Activated naive CD8-positive, alpha-beta T cell treated with anti-CD3 and anti-CD28 coated beads for 36 hours (primary cell): ENCODE results near the gene ADAMTS2. TPM values are rescaled to one million over a fixed set of nuclear protein-coding genes. Genes with fewer than 3 reads are reported as not detected.

Source experiments
- DNase-seq: peaks from one replicate; pipeline ENCODE4 v3.0.0; 2021
- H3K27ac Mint-ChIP-seq: one replicate; pipeline ENCODE4 v1.8.0; 2022; ENCODE audit warnings: mild to moderate bottlenecking, moderate library complexity, mixed read lengths
- H3K27me3 Mint-ChIP-seq: one replicate; pipeline ENCODE4 v1.8.0; 2022; ENCODE audit warnings: mild to moderate bottlenecking, mixed read lengths
- H3K36me3 Mint-ChIP-seq: one replicate; pipeline ENCODE4 v1.8.0; 2021; ENCODE audit warnings: mild to moderate bottlenecking, mixed read lengths
- H3K4me1 Mint-ChIP-seq: one replicate; pipeline ENCODE4 v1.8.0; 2021; ENCODE audit warnings: mixed read lengths
- H3K4me3 Mint-ChIP-seq: one replicate; pipeline ENCODE4 v1.8.0; 2022; ENCODE audit warnings: mild to moderate bottlenecking, moderate library complexity, mixed read lengths
- H3K9me3 Mint-ChIP-seq: one replicate; pipeline ENCODE4 v1.8.0; 2022; ENCODE audit warnings: mixed read lengths
- total RNA-seq, 2 experiments: library from RNA; stranded (reverse); gene quantifications; one replicate each; pipeline ENCODE4 v1.2.3, GENCODE V29; 2021

ADAMTS2 gene
- total RNA-seq, 2 experiments from 2014 or later = not detected

GRCh38 chr5:179195561-179196404 lies 149.5 kb downstream of the ADAMTS2 start:
- Mint-ChIP-seq H3K4me1 (no peaks in the 10 kb centered on the region), H3K9me3 (no peaks in the 10 kb centered on the region), H3K27ac (no peak overlapping the region), H3K36me3 (no peaks in the 10 kb centered on the region), H3K27me3 (no peaks in the 10 kb centered on the region), H3K4me3 (no peak overlapping the region)
- no peak for DNase-seq

GRCh38 chr5:179194941-179195381 lies 150.3 kb downstream of the ADAMTS2 start:
- H3K4me3 Mint-ChIP-seq = no peak overlapping the region
- H3K27me3 Mint-ChIP-seq = no peaks in the 10 kb centered on the region
- no peak overlapping the region for H3K27ac Mint-ChIP-seq
- H3K9me3 Mint-ChIP-seq = no peaks in the 10 kb centered on the region
- no peaks in the 10 kb centered on the region for H3K36me3 Mint-ChIP-seq
- DNase-seq = no peak
- H3K4me1 Mint-ChIP-seq = no peaks in the 10 kb centered on the region

- H3K9me3 Mint-ChIP-seq = no peaks in the 10 kb centered on the region
- no peak for DNase-seq
- H3K4me1 Mint-ChIP-seq = no peaks in the 10 kb centered on the region
- H3K27ac Mint-ChIP-seq = no peak overlapping the region
- no peaks in the 10 kb centered on the region for H3K36me3 Mint-ChIP-seq
- no peaks in the 10 kb centered on the region for H3K27me3 Mint-ChIP-seq
- no peak overlapping the region for H3K4me3 Mint-ChIP-seq
Measured at GRCh38 chr5:179194201-179194910, 150.9 kb downstream of the ADAMTS2 start.

GRCh38 chr5:179193746-179194145 lies 151.5 kb downstream of the ADAMTS2 start:
- no peak overlapping the region for H3K4me3 Mint-ChIP-seq
- no peak overlapping the region for H3K27ac Mint-ChIP-seq
- H3K27me3 Mint-ChIP-seq = no peaks in the 10 kb centered on the region
- H3K4me1 Mint-ChIP-seq = no peaks in the 10 kb centered on the region
- no peak for DNase-seq
- H3K9me3 Mint-ChIP-seq = no peaks in the 10 kb centered on the region
- no peaks in the 10 kb centered on the region for H3K36me3 Mint-ChIP-seq

- Mint-ChIP-seq H3K4me3 (no peak overlapping the region), H3K36me3 (no peaks in the 10 kb centered on the region), H3K4me1 (no peaks in the 10 kb centered on the region)
Measured at GRCh38 chr5:179192891-179193470, 152.3 kb downstream of the ADAMTS2 start.

GRCh38 chr5:179192185-179192890 lies 152.9 kb downstream of the ADAMTS2 start:
- no peaks in the 10 kb centered on the region for H3K36me3 Mint-ChIP-seq
- no peak for DNase-seq
- H3K9me3 Mint-ChIP-seq = no peaks in the 10 kb centered on the region
- H3K4me3 Mint-ChIP-seq = no peak overlapping the region
- H3K27me3 Mint-ChIP-seq = no peaks in the 10 kb centered on the region
- no peak overlapping the region for H3K27ac Mint-ChIP-seq
- no peaks in the 10 kb centered on the region for H3K4me1 Mint-ChIP-seq

More at GRCh38 chr5:179192891-179193470, 152.3 kb downstream of the ADAMTS2 start:
- no peaks in the 10 kb centered on the region for H3K9me3 Mint-ChIP-seq
- no peaks in the 10 kb centered on the region for H3K27me3 Mint-ChIP-seq
- no peak for DNase-seq
- no peak overlapping the region for H3K27ac Mint-ChIP-seq

- no peaks in the 10 kb centered on the region for H3K9me3 Mint-ChIP-seq
- H3K27me3 Mint-ChIP-seq = peaks cover 3% of the 10 kb centered on the region
- H3K4me1 Mint-ChIP-seq = no peaks in the 10 kb centered on the region
- H3K36me3 Mint-ChIP-seq = no peaks in the 10 kb centered on the region
- no peak overlapping the region for H3K27ac Mint-ChIP-seq
- H3K4me3 Mint-ChIP-seq = no peak overlapping the region
- no peak for DNase-seq
Measured at GRCh38 chr5:179191506-179192184, 153.6 kb downstream of the ADAMTS2 start.

- Mint-ChIP-seq H3K27ac (no peak overlapping the region), H3K36me3 (no peaks in the 10 kb centered on the region), H3K9me3 (no peaks in the 10 kb centered on the region)
Measured at GRCh38 chr5:179190851-179191505, 154.3 kb downstream of the ADAMTS2 start.

GRCh38 chr5:179188636-179189035 lies 156.6 kb downstream of the ADAMTS2 start:
- Mint-ChIP-seq H3K36me3 (no peaks in the 10 kb centered on the region), H3K4me1 (no peaks in the 10 kb centered on the region), H3K27ac (no peak overlapping the region), H3K27me3 (peaks cover 9% of the 10 kb centered on the region), H3K9me3 (no peaks in the 10 kb centered on the region), H3K4me3 (no peak overlapping the region)
- DNase-seq = no peak

More at GRCh38 chr5:179190851-179191505, 154.3 kb downstream of the ADAMTS2 start:
- no peak for DNase-seq
- Mint-ChIP-seq H3K27me3 (peaks cover 4% of the 10 kb centered on the region), H3K4me1 (no peaks in the 10 kb centered on the region), H3K4me3 (no peak overlapping the region)

- Mint-ChIP-seq H3K27me3 (peaks cover 13% of the 10 kb centered on the region), H3K36me3 (no peaks in the 10 kb centered on the region), H3K27ac (no peak overlapping the region), H3K4me3 (no peak overlapping the region), H3K9me3 (no peaks in the 10 kb centered on the region), H3K4me1 (no peaks in the 10 kb centered on the region)
- DNase-seq = no peak
Measured at GRCh38 chr5:179187681-179188575, 157.3 kb downstream of the ADAMTS2 start.

- H3K27me3 Mint-ChIP-seq = peaks cover 14% of the 10 kb centered on the region
- H3K4me1 Mint-ChIP-seq = peaks cover under 1% of the 10 kb centered on the region
- H3K27ac Mint-ChIP-seq = no peak overlapping the region
- no peak overlapping the region for H3K4me3 Mint-ChIP-seq
- DNase-seq = no peak
- no peaks in the 10 kb centered on the region for H3K36me3 Mint-ChIP-seq
- H3K9me3 Mint-ChIP-seq = no peaks in the 10 kb centered on the region
Measured at GRCh38 chr5:179187229-179187678, 158.0 kb downstream of the ADAMTS2 start.

- no peak overlapping the region for H3K27ac Mint-ChIP-seq
- peaks cover 19% of the 10 kb centered on the region for H3K27me3 Mint-ChIP-seq
- H3K4me3 Mint-ChIP-seq = no peak overlapping the region
- no peak for DNase-seq
- H3K9me3 Mint-ChIP-seq = no peaks in the 10 kb centered on the region
- no peaks in the 10 kb centered on the region for H3K36me3 Mint-ChIP-seq
- H3K4me1 Mint-ChIP-seq = peaks cover 5% of the 10 kb centered on the region
Measured at GRCh38 chr5:179186801-179187200, 158.5 kb downstream of the ADAMTS2 start.

GRCh38 chr5:179185941-179186411 lies 159.3 kb downstream of the ADAMTS2 start:
- Mint-ChIP-seq H3K27me3 (peaks cover 22% of the 10 kb centered on the region), H3K4me3 (no peak overlapping the region), H3K4me1 (peaks cover 5% of the 10 kb centered on the region), H3K9me3 (no peaks in the 10 kb centered on the region), H3K36me3 (no peaks in the 10 kb centered on the region), H3K27ac (no peak overlapping the region)
- DNase-seq = no peak
